Uterus (tissue), 4 donors: ENCODE measurements around the gene CDK5. TPM values are rescaled to one million over a fixed set of nuclear protein-coding genes. Genes with fewer than 3 reads are reported as not detected.

Experiments
- DNase-seq, 2 donors: peaks; one replicate each; pipeline ENCODE4 v3.0.0-alpha.2; 2019 to 2020
- H3K27ac ChIP-seq, 2 donors: fragments of 200-600 bp; sonication (generic); 1 replicate in 1 of 2; 2 replicates in 1 of 2; pipeline ENCODE4 v1.5.1; 2016 to 2018
- H3K27me3 ChIP-seq, 2 donors: fragments of 200-600 bp; sonication (generic); one replicate each; pipeline ENCODE4 v1.5.1; 2018 to 2019; ENCODE audit warnings: control low read depth in 1 of 2
- H3K36me3 ChIP-seq, 2 donors: fragments of 200-600 bp; sonication (generic); one replicate each; pipeline ENCODE4 v1.5.1; 2019; ENCODE audit warnings: control low read depth in 1 of 2
- H3K4me1 ChIP-seq, 2 donors: fragments of 200-600 bp; sonication (generic); one replicate each; pipeline ENCODE4 v1.5.1; 2018 to 2019; ENCODE audit warnings: control low read depth in 1 of 2
- H3K4me3 ChIP-seq, 2 donors: fragments of 200-600 bp; sonication (generic); 1 replicate in 1 of 2; 2 replicates in 1 of 2; pipeline ENCODE4 v1.5.1; 2018 to 2019; ENCODE audit warnings: mild to moderate bottlenecking in 1 of 2
- H3K9me3 ChIP-seq, 2 donors: fragments of 200-600 bp; sonication (generic); one replicate each; pipeline ENCODE4 v1.5.1; 2019; ENCODE audit warnings: control low read depth in 1 of 2
- CTCF ChIP-seq, 4 experiments: fragments of 200-600 bp in 2 of 4; fragments of 450-650 bp in 2 of 4; sonication (generic) in 2 of 4; IDR thresholded peaks; one replicate each; pipeline ENCODE4 v1.5.1; 2016 to 2019; ENCODE audit warnings: antibody characterized with exemption in 4 of 4, mild to moderate bottlenecking in 2 of 4, moderate library complexity in 1 of 4
- POLR2A ChIP-seq, 2 donors: fragments of 450-650 bp; IDR thresholded peaks; one replicate each; pipeline ENCODE4 v1.6.1; 2016; ENCODE audit warnings: antibody characterized with exemption in 2 of 2, mild to moderate bottlenecking in 1 of 2, moderate library complexity in 1 of 2
- intact Hi-C: fragments of 100-400 bp; cut with DNase I; formaldehyde crosslinking; loops from one replicate; pipeline ENCODE4 v1.15.1; 2023; ENCODE audit warnings: low total_unique reads
- total RNA-seq, 4 donors: library from RNA; depleted of rRNA in 3 of 4; stranded (reverse); fragments of >200 nt in 3 of 4; gene quantifications; one replicate each; pipeline versions ENCODE4 v1.1.0 to v1.2.4, GENCODE V29; 2014 to 2023
- donor health status: DM: yes; HTN: yes; CAD: no.

The CDK5 gene
- total RNA-seq, 4 donors from 2014 or later = 0.51 to 9.3 (median 2.7) TPM

- peak; percentile 77 to 78 for DNase-seq
- intact Hi-C loops = no loop called here
- H3K27ac ChIP-seq = peak within 1 kb of the TSS; percentile 90 to 93
- no peaks in the 10 kb centered on the region for H3K9me3 ChIP-seq
- peaks cover 0 to 27% of the 10 kb centered on the region in 2 donors for H3K4me1 ChIP-seq
- H3K4me3 ChIP-seq = peak within 1 kb of the TSS; percentile 73 to 80
- no peaks in the 10 kb centered on the region for H3K27me3 ChIP-seq
- TF ChIP-seq POLR2A (IDR thresholded peaks at IDR 0.05) = peak; percentile 27 to 58
- no peak for TF ChIP-seq CTCF (IDR thresholded peaks at IDR 0.05)
- no peaks in the 10 kb centered on the region for H3K36me3 ChIP-seq
Observed at GRCh38 chr7:151083071-151083823, 25.6 kb upstream of the CDK5 start, which contains the start of gene TMUB1. TMUB1 (minus strand) TSS chr7:151083493; CDS start chr7:151082563, 930 bp downstream.

- Histone ChIP-seq H3K27me3 (no peaks in the 10 kb centered on the region), H3K4me1 (peaks cover 0 to 27% of the 10 kb centered on the region in 2 donors), H3K4me3 (peak overlapping the region; percentile 73 to 80), H3K36me3 (no peaks in the 10 kb centered on the region), H3K9me3 (no peaks in the 10 kb centered on the region), H3K27ac (peak overlapping the region; percentile 90 to 93)
- TF ChIP-seq POLR2A (IDR thresholded peaks at IDR 0.05) (no peak), CTCF (IDR thresholded peaks at IDR 0.05) (no peak)
- intact Hi-C loops = no loop called here
- DNase-seq = peak; percentile 27 to 32
Observed at GRCh38 chr7:151082141-151083070, 24.7 kb upstream of the CDK5 start.

- Histone ChIP-seq H3K27ac (peak overlapping the region; percentile 90 to 93), H3K4me1 (peaks cover 0 to 27% of the 10 kb centered on the region in 2 donors), H3K4me3 (peak overlapping the region; percentile 48 to 63), H3K36me3 (no peaks in the 10 kb centered on the region), H3K9me3 (no peaks in the 10 kb centered on the region), H3K27me3 (no peaks in the 10 kb centered on the region)
- peak; percentile 39 to 43 for DNase-seq
- intact Hi-C loops = no loop called here
- no peak for TF ChIP-seq CTCF (IDR thresholded peaks at IDR 0.05)
- TF ChIP-seq POLR2A (IDR thresholded peaks at IDR 0.05) = peak in 1 of 2 donors; percentile 7
Observed at GRCh38 chr7:151081170-151082101, 23.7 kb upstream of the CDK5 start.

- no peaks in the 10 kb centered on the region for H3K27me3 ChIP-seq
- peak; percentile 89 for DNase-seq
- peak within 1 kb of the TSS; percentile 90 to 93 for H3K27ac ChIP-seq
- no peaks in the 10 kb centered on the region for H3K36me3 ChIP-seq
- H3K4me1 ChIP-seq = peaks cover 0 to 27% of the 10 kb centered on the region in 2 donors
- TF ChIP-seq CTCF (IDR thresholded peaks at IDR 0.05) = peak in 2 of 4 experiments; percentile 2
- TF ChIP-seq POLR2A (IDR thresholded peaks at IDR 0.05) = peak; percentile 64 to 80
- peak within 1 kb of the TSS; percentile 48 to 63 for H3K4me3 ChIP-seq
- H3K9me3 ChIP-seq = no peaks in the 10 kb centered on the region
- intact Hi-C loops = no loop called here
Observed at GRCh38 chr7:151080522-151081169, 22.9 kb upstream of the CDK5 start, which contains the start of gene FASTK. FASTK (minus strand) TSS chr7:151080809; CDS start chr7:151080766, 43 bp downstream.
